Lower leg skin (tissue), 3 donors: ENCODE data around the gene DIP2A.

ENCODE experiments used
- POLR2A ChIP-seq, 2 donors: fragments of 450-650 bp; IDR thresholded peaks; one replicate each; pipeline ENCODE4 v1.6.1; 2016 to 2017; ENCODE audit warnings: antibody characterized with exemption in 2 of 2, mild to moderate bottlenecking in 1 of 2, moderate library complexity in 1 of 2
- TF ChIP-seq, protein P1 (sequence below), 3 donors: fragments of 450-650 bp; IDR thresholded peaks; one replicate each; pipeline ENCODE4 v1.5.1; 2016; ENCODE audit warnings: antibody characterized with exemption in 3 of 3, mild to moderate bottlenecking in 3 of 3, moderate library complexity in 2 of 3

DNA sequence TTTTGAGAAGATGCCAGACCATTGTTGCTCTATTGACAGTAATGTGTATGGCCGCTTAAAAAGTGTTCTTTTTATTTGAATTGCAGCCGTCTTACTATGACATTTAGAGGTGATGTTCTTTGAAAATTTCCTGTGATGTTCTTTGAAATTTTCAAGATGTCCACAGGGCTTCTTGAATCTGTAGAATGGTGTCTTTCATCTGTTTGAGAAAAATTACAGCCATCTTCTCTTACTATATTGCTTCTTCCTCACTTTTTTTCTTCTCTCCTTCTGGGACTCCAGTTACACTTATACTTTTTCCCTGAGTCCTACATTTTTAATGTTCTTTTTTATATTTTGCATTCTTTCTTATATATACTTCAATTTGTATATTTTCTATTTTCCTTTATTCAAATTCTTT lies 57.4 kb downstream of the DIP2A start:
- TF ChIP-seq, protein P1, sequence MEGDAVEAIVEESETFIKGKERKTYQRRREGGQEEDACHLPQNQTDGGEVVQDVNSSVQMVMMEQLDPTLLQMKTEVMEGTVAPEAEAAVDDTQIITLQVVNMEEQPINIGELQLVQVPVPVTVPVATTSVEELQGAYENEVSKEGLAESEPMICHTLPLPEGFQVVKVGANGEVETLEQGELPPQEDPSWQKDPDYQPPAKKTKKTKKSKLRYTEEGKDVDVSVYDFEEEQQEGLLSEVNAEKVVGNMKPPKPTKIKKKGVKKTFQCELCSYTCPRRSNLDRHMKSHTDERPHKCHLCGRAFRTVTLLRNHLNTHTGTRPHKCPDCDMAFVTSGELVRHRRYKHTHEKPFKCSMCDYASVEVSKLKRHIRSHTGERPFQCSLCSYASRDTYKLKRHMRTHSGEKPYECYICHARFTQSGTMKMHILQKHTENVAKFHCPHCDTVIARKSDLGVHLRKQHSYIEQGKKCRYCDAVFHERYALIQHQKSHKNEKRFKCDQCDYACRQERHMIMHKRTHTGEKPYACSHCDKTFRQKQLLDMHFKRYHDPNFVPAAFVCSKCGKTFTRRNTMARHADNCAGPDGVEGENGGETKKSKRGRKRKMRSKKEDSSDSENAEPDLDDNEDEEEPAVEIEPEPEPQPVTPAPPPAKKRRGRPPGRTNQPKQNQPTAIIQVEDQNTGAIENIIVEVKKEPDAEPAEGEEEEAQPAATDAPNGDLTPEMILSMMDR (IDR thresholded peaks at IDR 0.05) = no peak
- no peak for TF ChIP-seq POLR2A (IDR thresholded peaks at IDR 0.05)
